Measurements from ENCODE around the gene HLX.

The HLX gene

GRCh38 chr1:220838578-220838977, 40.7 kb upstream of the HLX start:
- Histone ChIP-seq H3K27ac (ENCODE audit: low read length) (no peak overlapping the region), H3K4me3 (ENCODE audit: low read length) (no peak overlapping the region), H3K4me1 (ENCODE audit: low read length) (no peaks in the 10 kb centered on the region), H3K9ac (ENCODE audit: low read length) (no peak overlapping the region), H3K79me2 (ENCODE audit: low read length) (no peaks in the 10 kb centered on the region), H4K20me1 (ENCODE audit: insufficient read depth, low read length) (no peaks in the 10 kb centered on the region), H2AFZ (ENCODE audit: low read length) (no peak overlapping the region), H3K4me2 (ENCODE audit: low read depth, low read length) (no peak overlapping the region), H3K27me3 (replicated peaks; ENCODE audit: insufficient read depth, low read length) (no peaks in the 10 kb centered on the region), H3K36me3 (replicated peaks; ENCODE audit: insufficient read depth, low read length) (no peaks in the 10 kb centered on the region), H3K9me2 (replicated peaks; ENCODE audit: insufficient read depth, low read length) (no peaks in the 10 kb centered on the region), H3K9me3 (replicated peaks; ENCODE audit: insufficient read depth, low read length) (no peaks in the 10 kb centered on the region), H3F3A (ENCODE audit: insufficient read depth, low read length) (no peaks in the 10 kb centered on the region)
- no peak for DNase-seq
- TF ChIP-seq EZH2phosphoT487 (IDR thresholded peaks at IDR 0.05; ENCODE audit: low read length): no peak
- no peak for TF ChIP-seq EZH2 (optimal IDR thresholded peaks at IDR 0.05; ENCODE audit: low read depth, low read length)
- TF ChIP-seq CTCF (IDR thresholded peaks at IDR 0.05; ENCODE audit: low read length): no peak

DNA sequence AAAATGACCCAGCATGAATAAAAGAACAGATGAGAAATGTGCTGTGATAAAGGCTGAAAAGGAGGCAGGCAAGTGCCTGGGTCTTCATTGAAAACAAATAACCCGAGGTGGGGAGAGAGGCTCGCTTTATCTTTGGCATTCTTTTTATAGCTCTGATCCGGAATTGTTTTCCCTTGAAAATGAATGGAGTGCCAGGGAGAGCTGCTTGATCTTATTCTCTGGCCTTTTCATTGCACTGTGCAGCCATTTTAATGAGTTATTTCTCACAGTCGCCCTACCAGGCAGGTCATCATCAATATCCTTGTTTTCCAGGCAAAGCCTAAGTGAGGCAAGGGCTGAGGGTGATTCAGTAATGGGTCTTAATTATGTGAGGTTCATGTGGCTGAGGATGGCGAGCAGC, 39.8 kb upstream of the HLX start:
- H3K9ac ChIP-seq (ENCODE audit: low read length): no peak overlapping the region
- no peaks in the 10 kb centered on the region for H3K4me1 ChIP-seq (ENCODE audit: low read length)
- H3K4me2 ChIP-seq (ENCODE audit: low read depth, low read length): no peak overlapping the region
- no peaks in the 10 kb centered on the region for H3K79me2 ChIP-seq (ENCODE audit: low read length)
- H3K36me3 ChIP-seq (replicated peaks; ENCODE audit: insufficient read depth, low read length): no peaks in the 10 kb centered on the region
- DNase-seq: no peak
- H3K4me3 ChIP-seq (ENCODE audit: low read length): no peak overlapping the region
- H4K20me1 ChIP-seq (ENCODE audit: insufficient read depth, low read length): no peaks in the 10 kb centered on the region
- TF ChIP-seq EZH2 (optimal IDR thresholded peaks at IDR 0.05; ENCODE audit: low read depth, low read length): no peak
- no peak for TF ChIP-seq EZH2phosphoT487 (IDR thresholded peaks at IDR 0.05; ENCODE audit: low read length)
- no peak for TF ChIP-seq CTCF (IDR thresholded peaks at IDR 0.05; ENCODE audit: low read length)
- no peaks in the 10 kb centered on the region for H3K9me3 ChIP-seq (replicated peaks; ENCODE audit: insufficient read depth, low read length)
- H3K27ac ChIP-seq (ENCODE audit: low read length): no peak overlapping the region
- H3K27me3 ChIP-seq (replicated peaks; ENCODE audit: insufficient read depth, low read length): no peaks in the 10 kb centered on the region
- no peaks in the 10 kb centered on the region for H3K9me2 ChIP-seq (replicated peaks; ENCODE audit: insufficient read depth, low read length)
- no peaks in the 10 kb centered on the region for H3F3A ChIP-seq (ENCODE audit: insufficient read depth, low read length)
- H2AFZ ChIP-seq (ENCODE audit: low read length): no peak overlapping the region

- no peak overlapping the region for H3K27ac ChIP-seq (ENCODE audit: low read length)
- H3K9me3 ChIP-seq (replicated peaks; ENCODE audit: insufficient read depth, low read length): no peaks in the 10 kb centered on the region
- H3K4me1 ChIP-seq (ENCODE audit: low read length): no peaks in the 10 kb centered on the region
- no peak overlapping the region for H2AFZ ChIP-seq (ENCODE audit: low read length)
- TF ChIP-seq EZH2 (optimal IDR thresholded peaks at IDR 0.05; ENCODE audit: low read depth, low read length) (no peak), EZH2phosphoT487 (IDR thresholded peaks at IDR 0.05; ENCODE audit: low read length) (no peak), CTCF (IDR thresholded peaks at IDR 0.05; ENCODE audit: low read length) (no peak)
- H3K79me2 ChIP-seq (ENCODE audit: low read length): no peaks in the 10 kb centered on the region
- H3K27me3 ChIP-seq (replicated peaks; ENCODE audit: insufficient read depth, low read length): no peaks in the 10 kb centered on the region
- no peaks in the 10 kb centered on the region for H3K9me2 ChIP-seq (replicated peaks; ENCODE audit: insufficient read depth, low read length)
- no peak overlapping the region for H3K9ac ChIP-seq (ENCODE audit: low read length)
- no peaks in the 10 kb centered on the region for H3K36me3 ChIP-seq (replicated peaks; ENCODE audit: insufficient read depth, low read length)
- no peaks in the 10 kb centered on the region for H4K20me1 ChIP-seq (ENCODE audit: insufficient read depth, low read length)
- DNase-seq: no peak
- H3K4me2 ChIP-seq (ENCODE audit: low read depth, low read length): no peak overlapping the region
- no peak overlapping the region for H3K4me3 ChIP-seq (ENCODE audit: low read length)
- no peaks in the 10 kb centered on the region for H3F3A ChIP-seq (ENCODE audit: insufficient read depth, low read length)
Observed at GRCh38 chr1:220841293-220841692, 38.0 kb upstream of the HLX start.

Measured in MM.1S (cell line).